Cardiac muscle cell (in vitro differentiated cells and primary cell): Measurements from ENCODE around the gene ST6GALNAC5. TPM values are rescaled to one million over a fixed set of nuclear protein-coding genes. Genes with fewer than 3 reads are reported as not detected.
A peak's percentile ranks its signal among the peaks of the same experiment; 100 is the strongest.

Experiments
- DNase-seq, 2 donors: peaks; one replicate each; pipeline versions ENCODE4 v3.0.0 to v3.0.0-alpha.2; 2010 to 2017; ENCODE audit warnings: low read depth in 1 of 2, low spot score in 1 of 2
- H3K27ac ChIP-seq: fragments of 200-600 bp; sonication (generic); 2 replicates; pipeline ENCODE4 v1.5.1; 2016
- H3K27me3 ChIP-seq: fragments of 200-600 bp; sonication (generic); 2 replicates; pipeline ENCODE4 v1.6.0; 2016; ENCODE audit warnings: control low read depth
- H3K36me3 ChIP-seq: fragments of 200-600 bp; sonication (generic); 2 replicates; pipeline ENCODE4 v1.5.1; 2016; ENCODE audit warnings: control low read depth
- H3K4me1 ChIP-seq: fragments of 200-600 bp; sonication (generic); 2 replicates; pipeline ENCODE4 v1.8.1; 2017; ENCODE audit warnings: low read depth, mild to moderate bottlenecking, mixed run types
- H3K4me3 ChIP-seq: fragments of 200-600 bp; sonication (generic); 2 replicates; pipeline ENCODE4 v1.5.1; 2016; ENCODE audit warnings: mild to moderate bottlenecking
- H3K9me3 ChIP-seq: fragments of 200-600 bp; sonication (generic); 2 replicates; pipeline ENCODE4 v1.5.1; 2017; ENCODE audit warnings: low read depth, mild to moderate bottlenecking, control low read depth
- CTCF ChIP-seq: IDR thresholded peaks from 2 replicates; pipeline ENCODE4 v1.5.1; 2012; ENCODE audit warnings: low read depth, mild to moderate bottlenecking, low read length
- polyA plus RNA-seq: library from polyadenylated mRNA; unstranded; fragments of >200 nt; fragmentation: Nextera tagmentation; extraction: Ambion mirVana; gene quantifications from 2 replicates; pipeline ENCODE4 v1.2.1, GENCODE V29; 2016
- total RNA-seq: library from RNA; depleted of rRNA; stranded (reverse); fragments of >200 nt; gene quantifications from 2 replicates; pipeline ENCODE4 v1.2.3, GENCODE V29; 2016

Gene ST6GALNAC5
- total and polyA plus RNA-seq, 2 experiments from 2014 or later: 1.5 to 4.0 TPM

- peak; percentile 68 to 74 for DNase-seq
- H3K4me3 ChIP-seq: no peak overlapping the region
- no peaks in the 10 kb centered on the region for H3K4me1 ChIP-seq
- no peaks in the 10 kb centered on the region for H3K27me3 ChIP-seq
- no peaks in the 10 kb centered on the region for H3K36me3 ChIP-seq
- H3K27ac ChIP-seq: no peak overlapping the region
- peak; percentile 83 for TF ChIP-seq CTCF
- no peaks in the 10 kb centered on the region for H3K9me3 ChIP-seq
Observed at GRCh38 chr1:76901158-76901767, 34.0 kb downstream of the ST6GALNAC5 start.

GRCh38 chr1:76905876-76906595 lies 38.8 kb downstream of the ST6GALNAC5 start:
- H3K9me3 ChIP-seq: no peaks in the 10 kb centered on the region
- H3K4me3 ChIP-seq: no peak overlapping the region
- DNase-seq: no peak
- no peaks in the 10 kb centered on the region for H3K36me3 ChIP-seq
- no peak overlapping the region for H3K27ac ChIP-seq
- no peak for TF ChIP-seq CTCF
- no peaks in the 10 kb centered on the region for H3K4me1 ChIP-seq
- no peaks in the 10 kb centered on the region for H3K27me3 ChIP-seq

- Histone ChIP-seq H3K36me3 (no peaks in the 10 kb centered on the region), H3K4me1 (no peaks in the 10 kb centered on the region), H3K4me3 (no peak overlapping the region), H3K27ac (no peak overlapping the region), H3K27me3 (no peaks in the 10 kb centered on the region), H3K9me3 (no peaks in the 10 kb centered on the region)
- no peak for DNase-seq
- no peak for TF ChIP-seq CTCF
Observed at GRCh38 chr1:76909311-76909710, 42.0 kb downstream of the ST6GALNAC5 start.

GRCh38 chr1:76919085-76919484 lies 51.8 kb downstream of the ST6GALNAC5 start:
- no peak overlapping the region for H3K4me3 ChIP-seq

GRCh38 chr1:76921590-76921989 lies 54.3 kb downstream of the ST6GALNAC5 start:
- Histone ChIP-seq H3K27me3 (no peaks in the 10 kb centered on the region), H3K4me3 (no peak overlapping the region), H3K36me3 (no peaks in the 10 kb centered on the region), H3K9me3 (no peaks in the 10 kb centered on the region), H3K4me1 (no peaks in the 10 kb centered on the region), H3K27ac (no peak overlapping the region)
- no peak for TF ChIP-seq CTCF
- DNase-seq: no peak

More at GRCh38 chr1:76919085-76919484, 51.8 kb downstream of the ST6GALNAC5 start:
- H3K27ac ChIP-seq: no peak overlapping the region
- TF ChIP-seq CTCF: no peak
- no peaks in the 10 kb centered on the region for H3K9me3 ChIP-seq
- DNase-seq: no peak
- no peaks in the 10 kb centered on the region for H3K36me3 ChIP-seq
- no peaks in the 10 kb centered on the region for H3K4me1 ChIP-seq
- no peaks in the 10 kb centered on the region for H3K27me3 ChIP-seq
